Gastroesophageal sphincter (tissue), 4 donors: ENCODE data around the gene EMX1. TPM values are rescaled to one million over a fixed set of nuclear protein-coding genes. Genes with fewer than 3 reads are reported as not detected.

Source experiments
- ATAC-seq: fragments of 150-250 bp; one replicate; pipeline ENCODE4 v1.9.1; 2016; ENCODE audit warnings: mild to moderate bottlenecking, moderate library complexity
- H3K27ac ChIP-seq, 4 donors: fragments of 200-600 bp; sonication (generic) in 3 of 4; 1 replicate in 3 of 4; 2 replicates in 1 of 4; pipeline ENCODE4 v1.5.1; 2016 to 2019
- H3K27me3 ChIP-seq: fragments of 200-600 bp; sonication (generic); one replicate; pipeline ENCODE4 v1.5.1; 2019
- H3K36me3 ChIP-seq, 2 donors: fragments of 200-600 bp; sonication (generic); one replicate each; pipeline ENCODE4 v1.5.1; 2019; ENCODE audit warnings: control low read depth in 1 of 2
- H3K4me1 ChIP-seq, 3 donors: fragments of 200-600 bp; sonication (generic); 1 replicate in 2 of 3; 2 replicates in 1 of 3; pipeline ENCODE4 v1.5.1; 2016 to 2019; ENCODE audit warnings: control low read depth in 2 of 3
- H3K4me3 ChIP-seq, 2 donors: fragments of 200-600 bp; sonication (generic); one replicate each; pipeline ENCODE4 v1.5.1; 2019; ENCODE audit warnings: mild to moderate bottlenecking in 1 of 2, moderate library complexity in 1 of 2
- H3K9me3 ChIP-seq, 3 donors: fragments of 200-600 bp; sonication (generic); one replicate each; pipeline ENCODE4 v1.5.1; 2017 to 2019; ENCODE audit warnings: control low read depth in 2 of 3
- CTCF ChIP-seq, 4 experiments: fragments of 200-600 bp in 2 of 4; fragments of 450-650 bp in 2 of 4; sonication (generic) in 1 of 4; IDR thresholded peaks; one replicate each; pipeline ENCODE4 v1.5.1; 2017 to 2019; ENCODE audit warnings: antibody characterized with exemption in 4 of 4, mild to moderate bottlenecking in 2 of 4, moderate library complexity in 2 of 4
- EP300 ChIP-seq: sonication (generic); formaldehyde crosslinking; IDR thresholded peaks from one replicate; pipeline ENCODE4 v1.6.1; 2017; ENCODE audit warnings: antibody characterized with exemption, mild to moderate bottlenecking
- POLR2A ChIP-seq, 2 donors: fragments of 450-650 bp; IDR thresholded peaks; one replicate each; pipeline ENCODE4 v1.6.1; 2017; ENCODE audit warnings: antibody characterized with exemption in 2 of 2, mild to moderate bottlenecking in 2 of 2, moderate library complexity in 1 of 2
- POLR2AphosphoS5 ChIP-seq: sonication (generic); formaldehyde crosslinking; IDR thresholded peaks from one replicate; pipeline ENCODE4 v1.6.1; 2017; ENCODE audit warnings: antibody characterized with exemption
- WGBS, 2 donors: methylation state at CpG; one replicate each; pipeline ENCODE4 v1.1.5; 2018; ENCODE audit warnings: low coverage in 1 of 2; 5-methylcytosine and 5-hydroxymethylcytosine counted together
- total RNA-seq, 4 donors: library from RNA; depleted of rRNA; stranded (reverse); fragments of >200 nt; gene quantifications; one replicate each; pipeline ENCODE4 v1.1.0, GENCODE V29; 2016

Gene EMX1
- total RNA-seq, 4 donors from 2014 or later: 0.15 TPM; not detected in 3

- 100% methylated on average over 2 to 4 of the region's 8 CpGs for WGBS, 2 donors
Measured at GRCh38 chr2:72942881-72943418, 25.6 kb downstream of the EMX1 start.

GRCh38 chr2:72943540-72944395 is 26.4 kb downstream of the EMX1 start:
- H3K4me1 ChIP-seq: no peaks in the 10 kb centered on the region
- TF ChIP-seq POLR2A (IDR thresholded peaks at IDR 0.05) (no peak), POLR2AphosphoS5 (no peak), EP300 (no peak), CTCF (IDR thresholded peaks at IDR 0.05) (no peak)
- no peak overlapping the region for H3K4me3 ChIP-seq
- peaks cover 0 to 40% of the 10 kb centered on the region in 2 donors for H3K36me3 ChIP-seq
- no peak for ATAC-seq
- no peaks in the 10 kb centered on the region for H3K27me3 ChIP-seq
- H3K27ac ChIP-seq: no peak overlapping the region
- 100% methylated on average over 1 to 2 of the region's 7 CpGs for WGBS, 2 donors
- no peaks in the 10 kb centered on the region for H3K9me3 ChIP-seq

More at GRCh38 chr2:72942881-72943418, 25.6 kb downstream of the EMX1 start:
- Histone ChIP-seq H3K4me3 (no peak overlapping the region), H3K4me1 (no peaks in the 10 kb centered on the region), H3K36me3 (peaks cover 0 to 40% of the 10 kb centered on the region in 2 donors), H3K9me3 (no peaks in the 10 kb centered on the region), H3K27me3 (no peaks in the 10 kb centered on the region), H3K27ac (no peak overlapping the region)
- TF ChIP-seq POLR2A (IDR thresholded peaks at IDR 0.05): no peak
- no peak for TF ChIP-seq POLR2AphosphoS5
- TF ChIP-seq EP300: no peak
- no peak for TF ChIP-seq CTCF (IDR thresholded peaks at IDR 0.05)
- ATAC-seq: no peak

- H3K4me1 ChIP-seq: no peaks in the 10 kb centered on the region
- no peak for ATAC-seq
- no peaks in the 10 kb centered on the region for H3K27me3 ChIP-seq
- no peak for TF ChIP-seq POLR2A (IDR thresholded peaks at IDR 0.05)
- no peak for TF ChIP-seq EP300
- TF ChIP-seq CTCF (IDR thresholded peaks at IDR 0.05): no peak
- peaks cover 0 to 40% of the 10 kb centered on the region in 2 donors for H3K36me3 ChIP-seq
- no peaks in the 10 kb centered on the region for H3K9me3 ChIP-seq
- no peak overlapping the region for H3K4me3 ChIP-seq
- H3K27ac ChIP-seq: no peak overlapping the region
- 84 to 97% methylated on average over 5 to 7 of the region's 16 CpGs for WGBS, 2 donors
Measured at GRCh38 chr2:72944804-72945449, 27.6 kb downstream of the EMX1 start.

GRCh38 chr2:72945450-72946019 is 28.2 kb downstream of the EMX1 start:
- 83 to 95% methylated on average over 1 to 6 of the region's 9 CpGs for WGBS, 2 donors
- Histone ChIP-seq H3K36me3 (peaks cover 0 to 40% of the 10 kb centered on the region in 2 donors), H3K27ac (no peak overlapping the region), H3K9me3 (no peaks in the 10 kb centered on the region), H3K4me1 (no peaks in the 10 kb centered on the region), H3K4me3 (no peak overlapping the region), H3K27me3 (no peaks in the 10 kb centered on the region)
- TF ChIP-seq EP300 (no peak), POLR2AphosphoS5 (no peak), POLR2A (IDR thresholded peaks at IDR 0.05) (no peak), CTCF (IDR thresholded peaks at IDR 0.05) (no peak)
- no peak for ATAC-seq
